SK-N-SH (cell line): ENCODE results near the gene AUTS2. TPM values are rescaled to one million over a fixed set of nuclear protein-coding genes. Genes with fewer than 3 reads are reported as not detected.

Source experiments
- CTCF ChIA-PET: fragments of 300-600, 350-600 bp; formaldehyde crosslinking; extraction: SDS; loops from one replicate; lab custom pipeline; 2021; lab: Yijun Ruan, JAX
- POLR2A ChIA-PET: fragments of 350-600 bp; sonication (Branson Sonifier 250); formaldehyde crosslinking; extraction: SDS; loops from one replicate; lab custom pipeline; 2020; ENCODE audit warnings: antibody characterized with exemption, inconsistent platforms; lab: Yijun Ruan, JAX
- DNase-seq: peaks from one replicate; pipeline ENCODE4 v3.0.0; 2012
- H2AFZ ChIP-seq: fragments of 200-600 bp; sonication (generic); 2 replicates; pipeline ENCODE4 v1.8.1; 2016; ENCODE audit warnings: antibody characterized with exemption, mild to moderate bottlenecking, low read depth
- H3F3A ChIP-seq: fragments of 200-600 bp; sonication (generic); replicated peaks from 2 replicates; pipeline ENCODE3; 2016; ENCODE audit warnings: antibody characterized with exemption, mild to moderate bottlenecking; ENCODE audit not compliant: insufficient read depth
- H3K27ac ChIP-seq, 2 experiments: fragments of 200-500 bp in 1 of 2; fragments of 200-600 bp in 1 of 2; sonication (Bioruptor generic) in 1 of 2; sonication (generic), shearing (Covaris generic) in 1 of 2; 2 replicates each; pipeline versions ENCODE4 v1.5.1 to v1.6.1; 2014 to 2016; ENCODE audit warnings: low read depth in 2 of 2, inconsistent platforms in 1 of 2, low read length in 1 of 2, mild to moderate bottlenecking in 1 of 2, mixed read lengths in 1 of 2
- H3K27me3 ChIP-seq: fragments of 200-600 bp; sonication (generic), shearing (Covaris generic); 2 replicates; pipeline ENCODE4 v1.6.1; 2016; ENCODE audit warnings: mixed run types; ENCODE audit not compliant: insufficient read depth
- H3K36me3 ChIP-seq, 2 experiments: fragments of 200-500 bp in 1 of 2; fragments of 200-600 bp in 1 of 2; sonication (Bioruptor generic) in 1 of 2; sonication (generic) in 1 of 2; replicated peaks in 1 of 2; 2 replicates each; pipeline versions ENCODE3 to v1.5.1; 2014 to 2016; ENCODE audit warnings: low read length in 1 of 2, mild to moderate bottlenecking in 1 of 2; ENCODE audit not compliant: insufficient read depth in 2 of 2, control insufficient read depth in 1 of 2
- H3K4me1 ChIP-seq, 2 experiments: fragments of 200-500 bp in 1 of 2; fragments of 200-600 bp in 1 of 2; sonication (Bioruptor generic) in 1 of 2; sonication (generic), shearing (Covaris generic) in 1 of 2; 2 replicates each; pipeline versions ENCODE4 v1.5.1 to v1.6.1; 2014 to 2016; ENCODE audit warnings: low read depth in 1 of 2, low read length in 1 of 2, mixed run types in 1 of 2; ENCODE audit not compliant: insufficient read depth in 2 of 2, control insufficient read depth in 1 of 2
- H3K4me2 ChIP-seq: fragments of 200-600 bp; sonication (generic), shearing (Covaris generic); 2 replicates; pipeline ENCODE4 v1.6.1; 2017; ENCODE audit warnings: mixed run types
- H3K4me3 ChIP-seq, 2 experiments: fragments of 200-500 bp in 1 of 2; fragments of 200-600 bp in 1 of 2; sonication (Bioruptor generic) in 1 of 2; sonication (generic), shearing (Covaris generic) in 1 of 2; 2 replicates each; pipeline versions ENCODE4 v1.5.1 to v1.8.1; 2014 to 2016; ENCODE audit warnings: low read depth in 2 of 2, inconsistent platforms in 1 of 2, low read length in 1 of 2, mild to moderate bottlenecking in 1 of 2, mixed read lengths in 1 of 2, moderate library complexity in 1 of 2
- H3K79me2 ChIP-seq: fragments of 200-600 bp; sonication (generic); 2 replicates; pipeline ENCODE4 v1.8.1; 2017; ENCODE audit warnings: mild to moderate bottlenecking; ENCODE audit not compliant: insufficient read depth
- H3K9ac ChIP-seq: fragments of 200-600 bp; sonication (generic); 2 replicates; pipeline ENCODE4 v1.6.1; 2017; ENCODE audit warnings: mixed run types
- H3K9me2 ChIP-seq: fragments of 200-600 bp; sonication (generic); 2 replicates; pipeline ENCODE4 v1.6.1; 2017; ENCODE audit warnings: mixed run types
- H3K9me3 ChIP-seq: fragments of 200-600 bp; sonication (generic); 2 replicates; pipeline ENCODE4 v1.6.1; 2017; ENCODE audit warnings: mixed run types, mild to moderate bottlenecking, moderate library complexity
- H4K20me1 ChIP-seq: fragments of 200-600 bp; sonication (generic); 2 replicates; pipeline ENCODE4 v1.6.1; 2017; ENCODE audit warnings: mild to moderate bottlenecking, mixed run types; ENCODE audit not compliant: insufficient read depth
- CHD2 ChIP-seq: fragments of 150-350 bp; IDR thresholded peaks from 2 replicates; pipeline ENCODE4 v1.6.1; 2018; ENCODE audit warnings: low read length; ENCODE audit not compliant: partially characterized antibody
- CTCF ChIP-seq: fragments of 200-600 bp; sonication (generic); IDR thresholded peaks from 2 replicates; pipeline ENCODE4 v1.6.1; 2017; ENCODE audit warnings: antibody characterized with exemption, mild to moderate bottlenecking, moderate library complexity
- FOSL2 ChIP-seq: IDR thresholded peaks from 2 replicates; pipeline ENCODE4 v1.4.0; 2012; ENCODE audit warnings: low read depth, mild to moderate bottlenecking, moderate library complexity, borderline replicate concordance
- IRF3 ChIP-seq: fragments of 150-350 bp; IDR thresholded peaks from 2 replicates; pipeline ENCODE4 v1.6.1; 2016; ENCODE audit warnings: mild to moderate bottlenecking, low read depth, low read length
- JUND ChIP-seq: IDR thresholded peaks from 2 replicates; pipeline ENCODE4 v1.4.0; 2012
- MAX ChIP-seq: IDR thresholded peaks from 2 replicates; pipeline ENCODE4 v1.4.0; 2012; ENCODE audit warnings: low read depth
- MXI1 ChIP-seq: IDR thresholded peaks from 2 replicates; pipeline ENCODE4 v1.6.1; 2012; ENCODE audit warnings: mild to moderate bottlenecking, low read depth, low read length, improper control_type of control experiment
- NFIC ChIP-seq: IDR thresholded peaks from 2 replicates; pipeline ENCODE4 v1.4.0; 2012; ENCODE audit warnings: borderline replicate concordance
- PBX3 ChIP-seq: IDR thresholded peaks from 2 replicates; pipeline ENCODE4; 2012
- RAD21 ChIP-seq: IDR thresholded peaks from 2 replicates; pipeline ENCODE4 v1.6.1; 2012; ENCODE audit warnings: mild to moderate bottlenecking, low read length
- RCOR1 ChIP-seq: fragments of 150-350 bp; IDR thresholded peaks from 2 replicates; pipeline ENCODE4 v1.6.1; 2017; ENCODE audit warnings: antibody characterized with exemption, low read length
- RXRA ChIP-seq: IDR thresholded peaks from 2 replicates; pipeline ENCODE4 v1.4.0; 2012; ENCODE audit warnings: low read depth, mild to moderate bottlenecking, borderline replicate concordance
- USF1 ChIP-seq: IDR thresholded peaks from 2 replicates; pipeline ENCODE4 v1.4.0; 2012; ENCODE audit warnings: low read depth, borderline replicate concordance
- WGBS: methylation state at CpG from one replicate; pipeline ENCODE4 v1.1.6; 2017; ENCODE audit warnings: low lambda C conversion rate; 5-methylcytosine and 5-hydroxymethylcytosine counted together
- polyA plus RNA-seq, 3 experiments: library from polyadenylated mRNA; depleted of rRNA; stranded (reverse); fragments of >200 nt; gene quantifications; 2 replicates each; pipeline ENCODE4 v1.2.3, GENCODE V29; 2012

AUTS2 gene
- polyA plus RNA-seq, 1 of the 3 experiments (the other 2 are of a cell fraction), result 15.6 TPM

- no peak for DNase-seq
- H3K9me3 ChIP-seq, result no peaks in the 10 kb centered on the region
- CTCF ChIA-PET, result interaction anchor here (1.2 to 5.2 kb wide), 3 partner anchors 16 to 135 kb away, joined by 7 to 16 read pairs (median 9); no protein-coding TSS in a partner anchor
- no peak overlapping the region for H3K4me2 ChIP-seq
- POLR2A ChIA-PET, result no interaction called here
- WGBS, result 75% methylated on average over 3 of the region's 3 CpGs
- peak overlapping the region in 1 of 2 experiments; percentile 33; a peak in 2 of 4 replicates for H3K27ac ChIP-seq
- peaks cover 12% of the 10 kb centered on the region for H3F3A ChIP-seq
- TF ChIP-seq CHD2, result no peak
- TF ChIP-seq PBX3, result 0 out of 2 replicates have a peak, but pooled peaks have one; percentile 12
- TF ChIP-seq RAD21, result no peak
- TF ChIP-seq NFIC, result peak; percentile 24; the same call in 1 of the 2 replicates
- peak; percentile 29; the same call in 1 of the 2 replicates for TF ChIP-seq FOSL2
- peak; percentile 19; the same call in 1 of the 2 replicates for TF ChIP-seq JUND
- H3K4me3 ChIP-seq, result no peak overlapping the region
- H3K4me1 ChIP-seq, result peaks cover 2 to 23% of the 10 kb centered on the region in 2 experiments; a peak in 3 of 4 replicates
- no peaks in the 10 kb centered on the region for H3K27me3 ChIP-seq
- H3K9me2 ChIP-seq, result no peaks in the 10 kb centered on the region
- no peaks in the 10 kb centered on the region for H3K79me2 ChIP-seq
- H3K9ac ChIP-seq, result no peak overlapping the region
- no peaks in the 10 kb centered on the region for H4K20me1 ChIP-seq
- H2AFZ ChIP-seq, result no peak overlapping the region
- no peaks in the 10 kb centered on the region for H3K36me3 ChIP-seq
These were observed 578.9 kb downstream of the AUTS2 start for GRCh38 chr7:70177166-70177565.

- POLR2A ChIA-PET, result no interaction called here
- Histone ChIP-seq H3F3A (peaks cover 12% of the 10 kb centered on the region), H3K27ac (no peak overlapping the region), H3K9ac (no peak overlapping the region), H2AFZ (no peak overlapping the region), H3K4me1 (peaks cover 2 to 23% of the 10 kb centered on the region in 2 experiments; a peak in 3 of 4 replicates), H4K20me1 (no peaks in the 10 kb centered on the region), H3K36me3 (no peaks in the 10 kb centered on the region), H3K4me3 (no peak overlapping the region), H3K4me2 (peak overlapping the region; percentile 19; the same call in 1 of the 2 replicates), H3K27me3 (no peaks in the 10 kb centered on the region), H3K9me3 (no peaks in the 10 kb centered on the region), H3K79me2 (no peaks in the 10 kb centered on the region), H3K9me2 (no peaks in the 10 kb centered on the region)
- 82% methylated on average over 2 of the region's 2 CpGs for WGBS
- CTCF ChIA-PET, result interaction anchor here (0.8 to 5.2 kb wide), 4 partner anchors 15 to 328 kb away, joined by 3 to 16 read pairs (median 6); no protein-coding TSS in a partner anchor
- TF ChIP-seq RCOR1 (no peak), USF1 (no peak), MAX (0 out of 2 replicates have a peak, but pooled peaks have one; percentile 6)
- DNase-seq, result no peak
These were observed 579.9 kb downstream of the AUTS2 start for GRCh38 chr7:70178211-70178610.

- no peak for DNase-seq
- Histone ChIP-seq H3K9ac (no peak overlapping the region), H3K4me3 (no peak overlapping the region), H4K20me1 (no peaks in the 10 kb centered on the region), H3K4me1 (peaks cover 2 to 23% of the 10 kb centered on the region in 2 experiments; a peak in 3 of 4 replicates), H3K9me3 (no peaks in the 10 kb centered on the region), H3K36me3 (no peaks in the 10 kb centered on the region), H3K79me2 (no peaks in the 10 kb centered on the region), H3F3A (peaks cover 12% of the 10 kb centered on the region), H2AFZ (no peak overlapping the region), H3K4me2 (peak overlapping the region; percentile 19; the same call in 1 of the 2 replicates), H3K27ac (no peak overlapping the region), H3K9me2 (no peaks in the 10 kb centered on the region), H3K27me3 (no peaks in the 10 kb centered on the region)
- CTCF ChIA-PET, result interaction anchor here (0.7 to 5.2 kb wide), 4 partner anchors 14 to 1554 kb away, joined by 3 to 16 read pairs (median 6); no protein-coding TSS in a partner anchor
- WGBS, result 57% methylated on average over 2 of the region's 2 CpGs
- POLR2A ChIA-PET, result no interaction called here
- TF ChIP-seq CTCF (no peak), RXRA (peak; percentile 12; the same call in 1 of the 2 replicates), IRF3 (no peak), MXI1 (no peak)
These were observed 580.5 kb downstream of the AUTS2 start for GRCh38 chr7:70178787-70179186.
